Ishikawa (cell line): ENCODE results near the gene DCDC2.

Experiments
- CEBPB ChIP-seq: IDR thresholded peaks from 2 replicates; pipeline ENCODE4 v1.6.1; 2012
- CREB1 ChIP-seq: IDR thresholded peaks from 2 replicates; pipeline ENCODE4 v1.6.1; 2012; ENCODE audit warnings: low read depth
- EP300 ChIP-seq: IDR thresholded peaks from 2 replicates; pipeline ENCODE4 v1.6.1; 2012; ENCODE audit warnings: borderline replicate concordance
- FOXM1 ChIP-seq: IDR thresholded peaks from 2 replicates; pipeline ENCODE4 v1.6.1; 2012; ENCODE audit warnings: low read depth, borderline replicate concordance
- MAX ChIP-seq: IDR thresholded peaks from 2 replicates; pipeline ENCODE4 v1.6.1; 2012
- RAD21 ChIP-seq: IDR thresholded peaks from 2 replicates; pipeline ENCODE4 v1.6.1; 2012; ENCODE audit warnings: low read depth
- REST ChIP-seq: IDR thresholded peaks from 2 replicates; pipeline ENCODE4 v1.6.1; 2012; ENCODE audit warnings: low read depth, mild to moderate bottlenecking
- TAF1 ChIP-seq: IDR thresholded peaks from 2 replicates; pipeline ENCODE4 v1.6.1; 2012; ENCODE audit warnings: low read depth, mild to moderate bottlenecking
- TCF12 ChIP-seq: IDR thresholded peaks from 2 replicates; pipeline ENCODE4 v1.6.1; 2012; ENCODE audit warnings: low read depth
- TEAD4 ChIP-seq: IDR thresholded peaks from 2 replicates; pipeline ENCODE4 v1.6.1; 2012
- USF1 ChIP-seq: IDR thresholded peaks from 2 replicates; pipeline ENCODE4 v1.6.1; 2012
- YY1 ChIP-seq: IDR thresholded peaks from 2 replicates; pipeline ENCODE4 v1.6.1; 2012; ENCODE audit warnings: low read depth
- ZBTB7A ChIP-seq: IDR thresholded peaks from 2 replicates; pipeline ENCODE4 v1.6.1; 2012; ENCODE audit warnings: low read depth

- TF ChIP-seq YY1 (no peak), EP300 (no peak), TAF1 (no peak), MAX (no peak), REST (no peak), CEBPB (no peak), TCF12 (no peak), ZBTB7A (no peak), TEAD4 (no peak), RAD21 (no peak), FOXM1 (no peak), USF1 (no peak), CREB1 (no peak)
These were observed 203.7 kb downstream of the DCDC2 start for GRCh38 chr6:24154121-24154520.
